CD4-positive, alpha-beta T cell treated with Interferon gamma for 1 hour (primary cell): ENCODE data around the gene EXOC6B.

Experiments used
- DNase-seq: peaks from one replicate; pipeline ENCODE4 v3.0.0-alpha.2; 2020

Gene EXOC6B

DNA sequence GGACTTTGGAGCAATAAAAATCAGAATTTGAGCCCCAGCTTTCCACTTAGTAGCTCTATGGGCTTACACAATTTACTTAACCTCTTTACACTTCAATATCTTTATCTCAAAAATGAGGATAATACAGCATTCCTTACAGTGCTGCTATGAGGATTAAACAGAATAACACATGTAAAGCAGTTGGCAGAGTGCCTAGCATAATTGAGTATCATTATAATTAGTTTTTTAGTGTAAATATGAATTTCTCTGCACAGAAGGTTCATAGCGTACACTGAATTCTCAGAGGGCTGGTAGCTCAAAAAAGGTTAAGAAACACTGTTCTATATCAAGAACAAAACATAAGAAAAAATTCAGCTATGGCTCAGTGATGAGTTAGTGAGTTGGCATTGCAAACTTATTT, 487.8 kb downstream of the EXOC6B start:
- no peak for DNase-seq

DNA sequence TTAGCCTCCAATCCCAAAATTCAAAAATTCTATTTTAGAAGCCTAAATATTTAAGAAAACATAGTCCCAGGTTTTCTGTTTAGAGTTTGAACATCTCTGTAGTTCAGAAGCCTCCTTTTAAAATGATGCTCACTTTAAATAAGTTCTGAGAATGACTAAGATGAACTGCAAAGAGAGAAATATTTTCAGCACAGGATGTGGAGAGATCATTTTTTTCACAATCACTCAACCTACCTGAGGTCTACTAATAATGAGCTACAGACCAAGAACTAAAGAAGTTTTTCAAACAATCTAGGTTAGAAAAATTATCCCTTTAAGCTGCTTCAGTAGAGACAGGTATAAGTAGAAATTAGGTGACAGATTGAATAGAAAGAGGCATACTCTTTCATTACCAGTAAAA, 493.1 kb downstream of the EXOC6B start:
- DNase-seq, result no peak

DNA sequence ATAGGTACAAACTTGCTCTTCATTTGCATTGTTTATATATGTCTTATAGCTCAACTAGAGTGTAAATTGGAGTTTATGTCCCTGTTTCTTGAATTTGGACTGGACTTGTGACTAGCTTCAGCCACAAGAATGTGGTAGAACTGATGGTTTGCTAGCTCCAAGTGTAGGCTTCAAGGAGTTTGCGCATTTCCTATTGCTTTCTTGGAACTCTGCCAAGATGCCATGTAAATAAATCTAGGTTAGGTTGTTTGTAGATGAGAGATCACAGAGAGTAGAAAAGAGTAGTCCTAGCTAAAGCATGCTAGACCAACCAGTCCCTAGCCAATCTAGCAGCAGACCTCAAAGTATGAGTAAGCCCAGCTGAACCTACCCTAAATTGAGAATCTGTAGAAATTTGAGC, 495.2 kb downstream of the EXOC6B start:
- no peak for DNase-seq

DNA sequence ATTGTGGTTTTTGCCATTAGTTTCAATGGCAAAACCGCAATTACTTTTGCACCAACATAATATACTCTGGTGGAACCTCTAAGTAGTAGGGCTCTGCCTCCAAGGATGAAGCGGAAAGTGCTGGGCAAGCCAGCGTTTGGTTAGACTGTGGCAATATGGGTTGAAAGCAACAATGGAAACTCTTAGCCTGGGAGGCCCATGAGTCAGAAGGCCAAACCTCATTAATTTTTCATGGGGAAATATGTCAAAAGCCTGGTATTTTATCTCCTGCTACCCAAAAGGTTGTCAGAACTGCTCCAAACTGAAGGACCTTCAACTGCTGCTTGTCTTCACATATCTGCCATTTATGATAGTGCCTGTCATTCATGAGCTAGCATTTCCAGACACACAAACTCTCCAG, 499.1 kb downstream of the EXOC6B start:
- no peak for DNase-seq

DNA sequence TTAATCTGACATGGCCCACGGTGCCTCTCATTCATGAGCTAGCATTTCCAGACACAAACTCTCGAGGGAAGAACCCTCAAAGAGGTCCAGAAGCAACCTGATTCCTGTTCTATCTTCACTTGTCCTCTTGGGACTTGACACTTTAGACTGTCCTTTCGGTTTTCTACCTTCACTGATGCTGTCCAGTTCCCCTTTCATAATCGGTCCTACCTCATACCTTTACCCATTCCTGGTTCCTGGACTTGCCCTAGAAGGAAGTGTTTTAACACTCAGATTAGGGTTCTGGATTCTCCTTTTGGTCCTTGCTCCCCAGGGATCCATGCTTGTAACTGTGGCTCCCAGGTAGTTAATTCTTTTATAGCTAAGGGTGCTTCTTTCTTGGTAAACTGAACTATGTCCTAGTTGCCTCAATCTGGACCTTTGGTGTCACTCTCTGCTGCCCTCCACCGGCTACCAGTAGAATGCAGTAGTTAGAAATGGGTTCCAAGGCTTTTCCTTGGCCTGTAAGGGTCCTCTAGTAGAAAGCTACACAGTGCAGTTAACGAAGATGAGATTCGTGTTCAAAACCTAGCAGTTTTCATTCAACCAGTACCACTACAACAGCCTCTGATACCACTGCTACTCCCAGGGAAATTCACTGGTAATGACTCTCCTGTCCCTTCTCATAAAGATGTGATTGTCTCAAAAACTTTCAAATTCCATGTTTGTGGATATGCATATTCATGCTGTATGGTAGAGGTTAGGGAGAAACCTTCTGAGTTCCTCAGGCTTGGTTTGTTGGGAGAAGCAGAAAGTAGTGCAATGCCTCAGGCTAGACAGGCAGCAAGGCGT, 500.0 kb downstream of the EXOC6B start:
- DNase-seq, result no peak

DNA sequence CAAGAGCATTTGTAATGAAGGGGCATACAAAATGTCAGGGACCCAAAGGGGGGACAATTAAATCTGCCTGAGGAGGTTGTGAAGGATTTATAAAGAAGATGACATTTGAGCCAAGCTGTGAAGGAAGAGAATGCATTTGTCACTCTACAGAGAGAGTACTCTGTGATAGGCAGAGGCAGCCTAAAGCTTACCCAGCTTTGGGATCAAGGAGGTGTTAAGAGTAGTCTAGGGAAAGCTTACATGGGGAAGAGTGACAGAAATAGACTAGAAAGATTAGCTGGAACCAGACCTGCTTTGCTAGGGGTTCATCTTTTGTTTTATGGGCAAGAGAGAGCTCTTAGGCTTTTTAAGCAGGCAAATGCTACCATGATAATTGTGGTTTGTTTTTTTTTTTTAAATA, 509.1 kb downstream of the EXOC6B start:
- DNase-seq, result no peak

DNA sequence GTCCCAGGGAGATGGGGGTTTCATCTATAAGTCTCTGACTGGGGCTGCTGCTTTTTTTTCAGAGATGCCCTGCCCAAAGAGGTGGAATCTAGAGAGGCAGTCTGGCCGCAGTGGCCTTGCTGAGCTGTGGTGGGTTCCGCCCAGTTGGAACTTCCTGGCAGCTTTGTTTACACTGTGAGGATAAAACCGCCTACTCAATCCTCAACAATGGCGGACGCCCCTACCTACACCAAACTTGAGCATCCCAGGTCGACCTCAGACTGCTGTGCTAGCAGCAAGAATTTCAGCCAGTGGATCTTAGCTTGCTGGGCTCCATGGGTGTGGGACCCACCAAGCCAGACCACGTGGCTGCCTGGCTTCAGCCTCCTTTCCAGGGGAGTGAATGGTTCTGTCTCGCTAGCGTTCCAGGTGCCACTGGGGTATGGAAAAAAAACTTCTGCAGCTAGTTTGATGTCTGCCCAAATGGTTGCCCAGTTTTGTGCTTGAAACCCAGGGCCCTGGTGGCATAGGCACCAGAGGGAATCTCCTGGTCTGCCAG, 525.6 kb downstream of the EXOC6B start:
- DNase-seq, result no peak

DNA sequence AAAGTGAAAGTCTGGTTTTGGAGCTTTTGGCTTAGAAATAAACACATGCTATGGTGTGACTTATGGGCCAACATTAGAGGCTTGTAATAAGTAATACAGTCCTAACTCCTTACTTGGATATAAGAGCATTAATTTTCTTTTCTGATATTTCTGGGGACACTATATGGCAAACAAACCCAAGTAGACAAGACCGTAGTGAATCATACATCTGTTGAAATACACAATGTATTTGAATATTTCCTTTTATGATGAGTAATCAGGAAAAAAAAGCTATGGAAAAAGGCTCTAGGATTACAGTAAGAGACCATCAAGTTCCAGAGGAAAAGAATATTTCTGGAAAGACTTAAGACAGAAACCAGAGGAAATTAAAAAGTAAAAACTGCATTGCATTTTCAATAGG, 532.2 kb downstream of the EXOC6B start:
- no peak for DNase-seq

DNA sequence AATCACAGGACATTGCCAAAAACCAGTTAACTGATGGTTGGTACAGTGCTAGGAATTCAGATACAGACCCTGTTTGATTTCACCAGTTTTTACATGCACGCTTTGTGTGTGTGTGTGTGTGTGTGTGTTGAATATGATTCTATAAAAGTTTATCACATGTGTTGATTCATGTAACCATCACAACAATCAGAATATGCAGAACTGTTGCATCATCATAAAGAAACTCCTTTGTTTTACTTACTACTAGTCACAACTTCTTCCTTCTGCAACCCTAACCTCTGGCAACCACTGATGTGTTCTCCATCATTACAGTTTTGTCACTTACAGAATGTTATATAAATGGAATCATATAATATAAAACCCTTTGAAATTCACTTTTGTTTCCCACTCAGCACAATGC, 533.4 kb downstream of the EXOC6B start:
- DNase-seq, result no peak

DNA sequence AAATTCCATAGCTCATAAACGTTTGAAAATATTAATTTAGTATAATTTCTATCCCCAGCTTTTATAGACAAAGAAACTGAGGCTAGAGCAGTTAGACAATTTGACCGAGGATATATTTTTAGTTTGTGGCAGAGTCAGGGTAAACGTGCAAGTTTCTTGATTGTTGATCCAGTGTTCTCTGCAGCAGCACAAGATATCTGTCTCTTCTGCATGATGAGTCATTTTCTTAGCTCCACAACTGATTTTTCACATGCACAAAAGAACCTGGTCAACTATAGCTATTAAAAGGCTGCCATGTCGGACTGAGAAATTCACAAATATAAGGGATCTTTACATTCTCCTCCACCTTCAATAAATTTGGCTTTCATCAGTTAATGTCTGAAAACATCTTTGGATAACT, 534.8 kb downstream of the EXOC6B start:
- DNase-seq, result no peak

DNA sequence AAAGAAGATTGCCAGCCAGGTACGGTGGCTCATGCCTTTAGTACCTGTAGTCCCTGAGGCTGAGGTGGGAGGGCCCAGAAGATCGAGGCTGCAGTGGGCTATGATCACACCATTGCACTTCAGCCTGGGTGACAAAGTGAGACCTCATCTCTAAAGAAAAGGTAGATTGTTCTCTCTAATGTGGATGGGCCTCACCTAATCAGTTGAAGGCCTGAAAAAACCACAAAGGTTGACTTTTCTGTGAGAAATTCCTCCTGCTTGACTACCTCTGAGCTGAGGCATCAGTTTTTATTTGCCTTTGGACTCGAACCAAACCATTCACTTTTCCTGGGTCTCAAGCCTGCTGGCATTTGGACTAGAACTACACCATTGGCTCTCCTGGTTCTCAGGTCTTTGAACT, 536.1 kb downstream of the EXOC6B start:
- no peak for DNase-seq

DNA sequence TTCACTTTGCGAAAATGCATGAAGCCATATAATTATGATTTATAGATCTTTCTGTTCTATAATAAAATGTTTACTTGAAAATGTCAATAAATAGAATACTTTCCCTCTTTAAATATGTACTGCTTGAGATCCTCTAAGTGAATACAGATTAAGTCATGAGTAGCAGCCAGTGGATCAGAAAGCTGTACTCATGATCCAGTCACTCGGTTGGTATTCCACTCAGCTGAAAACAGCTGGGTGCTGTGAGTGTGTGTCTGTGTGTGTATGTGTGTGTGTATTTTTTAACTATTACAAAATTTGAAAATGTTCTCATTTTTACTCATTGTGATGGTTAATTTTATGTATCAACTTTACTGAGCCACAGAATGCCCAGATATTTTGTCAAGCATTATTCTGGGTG, 536.5 kb downstream of the EXOC6B start:
- no peak for DNase-seq

DNA sequence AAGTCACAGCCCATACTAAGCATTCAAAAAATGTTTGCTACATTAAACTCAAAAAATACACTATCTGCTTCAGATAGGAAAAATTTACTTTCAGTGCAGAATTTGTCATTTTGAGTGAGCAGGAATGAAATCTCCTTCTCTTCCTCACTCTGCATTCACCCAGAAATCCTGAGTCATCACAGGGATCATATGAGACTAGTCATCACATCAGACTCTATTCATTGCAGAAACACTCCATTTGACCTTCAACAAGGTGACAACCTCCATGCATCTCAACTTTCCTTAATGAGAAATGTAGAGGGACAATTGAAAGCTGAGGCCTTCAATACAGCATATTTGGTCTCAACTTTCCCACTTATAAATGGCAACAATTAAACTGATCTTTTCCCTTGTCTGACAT, 547.8 kb downstream of the EXOC6B start:
- no peak for DNase-seq

DNA sequence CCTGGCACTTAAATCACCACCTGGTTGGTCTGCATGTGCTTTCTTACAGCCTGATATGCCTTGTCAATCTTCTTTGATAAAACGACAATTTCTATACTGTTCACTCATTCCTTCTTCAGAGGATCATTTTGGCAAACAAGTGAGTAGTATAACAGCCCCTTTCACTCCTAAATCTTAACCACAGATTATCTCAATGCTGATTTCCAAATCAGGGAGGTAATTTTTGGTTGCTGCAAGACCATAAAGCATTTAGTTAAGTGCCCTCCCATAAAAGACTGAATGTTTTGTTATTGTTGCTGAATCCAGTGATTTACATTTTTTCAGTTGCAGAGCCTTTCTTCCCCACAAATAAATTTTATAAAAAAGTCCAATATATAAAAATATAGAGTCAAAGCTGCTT, 549.0 kb downstream of the EXOC6B start:
- no peak for DNase-seq

DNA sequence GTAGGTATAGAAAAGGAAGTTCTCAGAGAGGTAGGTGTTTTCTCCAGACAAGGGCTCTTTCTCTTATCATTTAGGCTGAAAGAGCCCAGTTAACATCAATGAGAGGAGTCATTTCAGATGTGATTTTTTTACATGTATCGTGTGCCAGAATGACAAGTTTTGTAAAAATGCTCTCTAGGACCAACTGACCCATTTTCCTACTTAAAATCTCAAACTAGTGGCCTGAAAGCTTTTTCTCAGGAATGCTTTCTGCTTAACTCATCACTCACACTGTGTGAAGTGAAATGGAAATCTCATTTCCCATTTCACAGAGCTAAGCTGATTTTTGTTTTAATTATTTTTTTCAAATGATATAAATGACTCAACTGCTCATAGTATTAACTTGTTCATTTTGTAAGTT, 549.5 kb downstream of the EXOC6B start:
- no peak for DNase-seq

DNA sequence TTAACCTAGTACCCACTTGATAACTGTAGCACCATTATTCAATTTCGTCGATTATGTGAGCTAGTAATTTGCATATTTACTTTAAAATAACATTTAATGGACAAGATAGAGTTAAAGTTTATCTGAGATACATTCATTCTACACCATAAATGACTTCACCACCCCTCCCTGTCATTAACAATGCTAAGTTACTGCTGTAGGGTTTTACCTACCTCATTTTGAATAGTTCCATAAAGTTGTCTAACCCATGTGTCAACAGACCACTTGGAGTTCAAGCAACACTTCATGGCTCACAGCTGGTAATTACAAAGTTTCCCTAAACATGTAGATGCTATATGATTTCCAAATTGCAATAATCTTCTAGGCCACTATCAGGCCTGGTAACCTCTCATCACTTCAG, 550.7 kb downstream of the EXOC6B start:
- no peak for DNase-seq

DNA sequence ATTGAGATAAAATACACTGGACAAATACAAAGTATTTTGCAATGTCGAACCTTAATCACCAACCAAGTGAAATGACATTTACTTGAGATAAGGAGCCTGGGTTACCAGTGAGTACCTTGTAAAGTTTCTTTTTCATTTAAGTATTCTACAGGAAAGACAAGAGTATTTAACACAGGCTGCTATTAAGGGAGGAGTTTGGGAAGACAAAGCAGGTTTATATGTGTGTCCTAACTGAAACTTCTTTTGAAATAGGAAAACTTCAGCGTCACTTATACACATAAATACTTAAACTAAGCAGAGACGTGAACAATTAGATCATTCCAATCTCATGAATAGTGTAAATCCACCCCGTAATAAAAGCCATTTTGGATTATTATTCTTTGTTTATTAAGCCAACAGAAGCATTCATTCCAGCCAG, 551.4 kb downstream of the EXOC6B start:
- DNase-seq, result no peak

DNA sequence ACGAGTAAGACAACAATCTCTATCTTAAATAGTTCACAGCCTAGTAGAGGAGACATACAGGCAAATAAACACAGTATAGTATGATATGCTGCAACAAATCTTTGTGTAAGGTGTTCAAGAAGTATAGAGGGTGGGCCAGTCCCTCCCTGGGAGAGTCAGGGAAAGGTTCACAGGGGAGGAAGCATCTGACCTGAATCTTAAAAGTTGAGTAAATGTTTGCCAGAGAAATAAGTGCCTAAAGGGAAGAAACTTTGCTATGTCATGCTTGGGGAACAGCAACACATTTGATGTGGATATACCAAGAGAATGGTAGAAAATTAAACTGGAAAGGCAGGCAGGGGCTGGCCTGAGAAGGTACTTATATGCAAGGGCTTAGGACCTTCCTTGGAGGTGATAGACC, 552.4 kb downstream of the EXOC6B start:
- no peak for DNase-seq

DNA sequence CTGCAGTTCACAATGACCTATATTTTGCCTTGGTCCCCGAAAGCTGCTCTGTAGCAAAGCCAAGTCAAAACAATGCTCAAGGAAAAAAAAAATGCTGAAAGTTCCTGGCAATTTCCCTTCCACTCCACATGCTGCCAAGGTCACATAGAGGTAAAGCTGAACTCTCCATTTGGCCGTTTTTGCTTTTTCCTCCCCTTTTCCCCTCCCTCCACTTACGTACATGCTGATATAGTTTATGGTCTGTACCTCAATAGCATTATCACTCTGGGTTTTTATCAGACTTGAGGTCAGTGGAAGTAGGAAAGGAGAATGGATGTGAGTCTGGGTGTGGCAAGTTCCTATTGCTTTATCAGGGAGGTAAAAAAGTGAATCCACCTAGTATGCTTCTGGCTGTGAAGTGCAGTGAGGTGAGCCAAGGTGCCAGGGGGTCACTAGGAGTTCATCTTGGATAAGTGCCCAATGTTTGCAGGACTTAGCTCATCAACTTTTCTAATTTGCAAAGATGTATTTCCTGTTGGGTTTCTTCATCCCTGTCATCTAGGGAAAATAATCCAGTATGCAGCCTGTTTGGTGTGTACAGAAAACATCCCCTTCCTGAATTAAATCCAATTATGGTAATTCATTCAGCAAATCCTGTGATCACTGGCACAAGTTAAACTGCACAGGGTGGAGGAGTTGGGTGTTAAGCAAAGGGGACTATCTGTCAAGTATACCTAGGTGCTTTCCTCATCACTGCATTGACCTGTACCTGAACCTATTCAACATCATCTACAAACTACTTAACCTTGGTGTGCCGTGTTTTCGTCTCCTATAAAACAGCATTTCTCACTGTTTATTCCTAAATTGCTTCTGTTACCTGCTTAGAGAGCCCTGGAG, 553.8 kb downstream of the EXOC6B start:
- DNase-seq, result no peak

DNA sequence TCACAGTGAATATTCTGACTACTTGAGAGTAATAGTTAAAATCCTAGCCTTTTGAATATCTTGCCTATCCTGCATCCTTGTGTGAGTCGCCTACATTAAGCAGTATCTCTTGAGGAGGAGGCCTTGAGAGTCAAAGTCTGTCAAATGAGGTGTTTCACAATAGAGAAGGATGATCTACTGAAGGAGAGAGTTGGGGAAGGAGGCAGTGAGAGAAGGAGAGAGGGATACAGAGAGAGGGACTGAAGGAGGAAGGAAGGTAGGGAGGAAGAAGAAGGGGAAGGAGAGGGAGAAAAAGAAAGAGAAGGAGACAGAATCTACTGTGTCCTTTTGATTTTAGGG, 554.6 kb downstream of the EXOC6B start:
- DNase-seq, result no peak

DNA sequence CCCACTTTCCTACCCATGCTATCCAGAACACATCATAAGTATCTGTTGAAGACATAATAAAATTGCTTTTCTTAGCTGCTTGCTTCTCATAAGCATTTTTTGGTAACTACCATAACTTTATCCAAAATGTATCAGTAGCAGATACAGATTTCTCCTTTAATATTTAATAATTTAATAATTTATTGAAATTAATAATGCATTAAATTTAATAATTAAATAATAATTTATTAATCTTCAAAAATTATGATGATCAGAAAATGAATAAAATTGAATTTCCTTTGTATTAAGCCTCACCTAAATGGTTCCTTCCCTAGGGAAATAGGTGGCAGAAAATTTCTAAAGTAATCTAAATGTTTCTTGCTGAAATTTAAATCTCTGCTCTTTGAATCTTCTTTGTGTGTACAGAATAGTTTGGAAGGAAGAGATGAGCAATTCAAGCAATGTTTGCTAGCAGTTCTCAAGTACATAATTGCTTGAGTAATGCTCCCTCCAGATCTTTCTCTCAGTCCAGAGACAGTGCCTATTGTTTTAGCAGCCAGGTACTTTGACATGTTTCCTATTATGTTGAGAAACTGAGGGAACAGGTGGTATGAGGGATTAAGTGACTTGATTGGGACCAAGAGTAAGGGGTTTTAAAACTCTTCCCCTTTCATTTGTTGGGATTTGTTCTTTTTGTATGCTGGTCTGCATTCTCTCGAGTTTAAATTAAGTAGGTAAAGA, 555.1 kb downstream of the EXOC6B start:
- DNase-seq, result no peak

DNA sequence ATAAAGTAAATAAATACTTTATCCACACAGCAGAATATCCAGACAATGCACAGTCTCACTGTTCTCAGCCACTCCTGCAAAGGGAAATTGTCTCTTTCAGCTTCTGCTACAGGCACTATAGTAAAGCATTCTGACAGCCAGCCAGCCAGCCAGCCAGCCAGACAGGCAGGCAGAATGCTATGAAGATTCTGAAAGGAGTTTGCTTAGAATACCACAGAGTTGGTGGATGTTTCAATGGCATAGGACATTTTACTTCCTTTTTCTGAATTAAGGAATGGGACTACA, 562.1 kb downstream of the EXOC6B start:
- DNase-seq, result no peak

DNA sequence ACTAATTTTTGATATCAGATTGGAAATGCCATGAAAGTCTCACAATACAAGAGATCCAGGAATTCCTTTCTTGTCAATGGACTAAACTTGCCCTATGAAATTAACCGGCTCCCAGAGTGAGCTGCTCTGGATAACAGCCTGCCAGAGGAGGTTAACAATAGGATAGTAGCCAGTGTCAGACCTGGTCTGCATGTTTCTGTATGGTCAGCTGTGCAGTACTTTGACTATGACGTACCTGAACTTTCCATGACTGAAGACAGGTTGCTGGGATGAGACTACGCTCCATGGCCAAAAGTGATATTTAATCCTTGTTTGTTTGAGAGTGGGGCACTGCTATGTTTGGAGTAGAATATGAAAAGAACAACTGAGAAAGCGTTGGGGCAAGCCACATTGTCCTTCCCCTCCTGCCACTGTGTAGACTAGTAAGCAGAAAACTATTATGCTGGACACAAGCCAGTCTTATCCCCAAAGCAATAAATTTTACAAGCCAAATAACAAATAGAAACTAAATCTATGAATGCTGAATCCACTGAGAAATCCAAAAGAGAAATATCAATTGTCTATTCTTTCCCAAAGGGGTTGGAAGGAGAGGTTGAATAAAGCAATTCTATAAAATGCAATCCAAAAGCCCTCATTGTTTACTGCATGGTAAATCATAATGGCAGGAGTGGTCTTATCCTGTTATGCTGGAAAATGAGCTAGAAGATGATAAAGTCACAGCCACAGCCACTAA, 562.6 kb downstream of the EXOC6B start:
- DNase-seq, result no peak
